Measurements from ENCODE around the gene VENTX. TPM values are rescaled to one million over a fixed set of nuclear protein-coding genes. Genes with fewer than 3 reads are reported as not detected.

VENTX gene, protein sequence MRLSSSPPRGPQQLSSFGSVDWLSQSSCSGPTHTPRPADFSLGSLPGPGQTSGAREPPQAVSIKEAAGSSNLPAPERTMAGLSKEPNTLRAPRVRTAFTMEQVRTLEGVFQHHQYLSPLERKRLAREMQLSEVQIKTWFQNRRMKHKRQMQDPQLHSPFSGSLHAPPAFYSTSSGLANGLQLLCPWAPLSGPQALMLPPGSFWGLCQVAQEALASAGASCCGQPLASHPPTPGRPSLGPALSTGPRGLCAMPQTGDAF
- polyA plus RNA-seq (2012; ENCODE audit: missing spikeins) = not detected

DNA sequence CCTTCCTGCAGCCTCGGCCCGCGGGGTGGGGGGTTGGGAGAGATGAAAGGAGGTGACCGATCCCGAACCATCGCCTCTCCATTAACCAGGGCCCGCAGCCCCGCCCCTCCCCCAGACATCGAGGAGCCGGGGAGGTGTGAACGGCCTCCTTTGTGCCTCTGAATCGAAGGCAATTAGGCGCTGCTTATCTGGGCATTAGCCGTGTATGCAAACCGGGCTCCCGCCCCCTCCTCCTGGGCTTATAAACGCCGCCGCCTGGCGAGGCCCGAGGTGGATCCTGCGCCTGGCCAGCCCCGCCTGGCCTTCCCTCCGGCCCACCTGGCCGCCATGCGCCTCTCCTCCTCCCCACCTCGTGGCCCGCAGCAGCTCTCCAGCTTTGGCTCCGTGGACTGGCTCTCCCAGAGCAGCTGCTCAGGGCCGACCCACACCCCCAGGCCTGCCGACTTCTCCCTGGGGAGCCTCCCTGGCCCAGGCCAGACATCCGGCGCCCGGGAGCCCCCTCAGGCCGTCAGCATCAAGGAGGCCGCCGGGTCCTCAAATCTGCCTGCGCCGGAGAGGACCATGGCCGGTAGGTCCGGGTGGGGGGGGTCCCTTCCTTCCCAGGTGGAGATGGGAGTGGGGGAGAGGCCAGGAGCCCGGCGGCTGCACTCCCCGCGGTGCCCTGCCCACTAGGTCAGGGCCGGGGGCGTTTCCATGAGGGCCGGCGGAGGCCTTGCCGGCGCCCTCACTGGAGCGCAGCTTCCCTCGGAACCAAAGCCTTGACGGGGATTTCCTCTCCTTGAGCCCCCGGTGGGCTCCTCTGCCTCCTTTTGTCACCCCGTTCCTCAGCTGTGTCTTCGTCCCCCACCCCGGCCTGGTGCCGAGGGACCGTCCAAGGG is at the start of gene VENTX:
Gene VENTX (plus strand): TSS at position 268 of the 878 bp plus-strand sequence. CDS start 60 bp downstream, at position 328.
- no peak for FAIRE-seq
- no peak for TF ChIP-seq TAF1 (IDR thresholded peaks at IDR 0.05; ENCODE audit: borderline replicate concordance, low read depth, low read length)
- no peak for TF ChIP-seq POLR2AphosphoS5 (IDR thresholded peaks at IDR 0.05; ENCODE audit: low read depth, low read length)
- no peak for TF ChIP-seq POLR2A (IDR thresholded peaks at IDR 0.05; ENCODE audit: low read depth, low read length)

DNA sequence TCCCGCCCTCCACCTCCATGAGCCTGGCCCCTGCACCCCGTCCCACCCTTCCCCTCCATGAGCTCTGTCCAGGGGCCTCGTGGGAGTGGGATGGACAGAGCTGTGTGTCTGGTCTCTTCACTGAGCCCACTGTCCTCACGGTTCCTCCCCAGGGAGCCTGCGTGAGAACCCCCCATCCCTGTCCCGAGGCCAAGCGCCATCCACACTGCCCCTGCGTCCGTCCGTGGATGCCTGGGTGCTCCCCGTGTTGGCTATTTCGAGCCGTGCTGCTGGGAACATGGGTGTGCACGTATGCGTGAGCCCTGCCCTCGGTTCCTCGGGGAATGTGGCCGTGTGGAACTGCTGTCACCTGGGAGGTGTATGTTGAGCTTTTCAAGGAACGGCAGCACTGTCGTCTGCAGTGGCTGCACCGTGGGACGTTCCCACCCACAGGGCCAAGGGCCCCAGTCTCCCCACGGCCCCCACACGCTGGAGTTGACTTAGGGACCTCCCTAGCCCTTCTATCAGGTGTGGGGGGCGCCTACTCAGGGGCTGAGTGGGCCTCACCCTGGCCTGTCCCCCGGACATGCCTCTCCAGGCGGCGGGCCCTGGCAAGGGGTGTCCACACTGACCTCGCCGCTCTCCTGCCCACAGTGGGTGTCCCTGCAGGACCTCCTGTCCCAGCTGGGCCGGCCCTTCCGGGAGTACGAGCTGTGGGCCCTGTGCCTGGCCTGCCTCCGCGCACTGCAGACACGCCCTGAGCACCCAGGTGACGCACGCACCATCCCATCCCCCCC is 49.6 kb upstream of the VENTX start:
- TF ChIP-seq POLR2A (IDR thresholded peaks at IDR 0.05; ENCODE audit: low read depth, low read length) = no peak
- FAIRE-seq (no peak), DNase-seq (ENCODE audit: insufficient read length) (no peak)

More for the DNA sequence above, at the start of gene VENTX:
- DNase-seq (ENCODE audit: insufficient read length) = no peak

DNA sequence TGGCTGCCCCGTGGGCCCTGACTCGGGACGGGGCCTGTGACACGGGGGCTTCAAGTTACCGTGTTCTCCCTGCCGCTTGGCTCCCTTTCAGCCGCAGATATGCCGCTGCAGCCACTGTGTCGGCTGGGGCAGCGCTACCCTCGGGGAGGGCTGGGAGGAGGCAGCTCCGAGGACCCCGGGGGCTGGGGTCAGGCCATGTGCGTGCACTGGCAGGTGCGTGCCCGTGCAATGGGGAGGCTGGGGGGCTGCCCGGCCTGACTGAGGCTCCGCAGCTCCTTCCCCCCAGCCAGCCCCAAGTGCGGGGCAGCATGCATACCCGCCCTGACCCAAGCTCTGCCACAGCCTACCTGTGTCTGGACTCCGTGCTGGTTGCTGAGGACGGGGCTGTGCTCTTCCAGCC is 48.4 kb upstream of the VENTX start:
- DNase-seq (ENCODE audit: insufficient read length) = no peak
- FAIRE-seq = no peak
- no peak for TF ChIP-seq POLR2AphosphoS5 (IDR thresholded peaks at IDR 0.05; ENCODE audit: low read depth, low read length)
- TF ChIP-seq POLR2A (IDR thresholded peaks at IDR 0.05; ENCODE audit: low read depth, low read length) = no peak
- no peak for TF ChIP-seq TAF1 (IDR thresholded peaks at IDR 0.05; ENCODE audit: borderline replicate concordance, low read depth, low read length)

DNA sequence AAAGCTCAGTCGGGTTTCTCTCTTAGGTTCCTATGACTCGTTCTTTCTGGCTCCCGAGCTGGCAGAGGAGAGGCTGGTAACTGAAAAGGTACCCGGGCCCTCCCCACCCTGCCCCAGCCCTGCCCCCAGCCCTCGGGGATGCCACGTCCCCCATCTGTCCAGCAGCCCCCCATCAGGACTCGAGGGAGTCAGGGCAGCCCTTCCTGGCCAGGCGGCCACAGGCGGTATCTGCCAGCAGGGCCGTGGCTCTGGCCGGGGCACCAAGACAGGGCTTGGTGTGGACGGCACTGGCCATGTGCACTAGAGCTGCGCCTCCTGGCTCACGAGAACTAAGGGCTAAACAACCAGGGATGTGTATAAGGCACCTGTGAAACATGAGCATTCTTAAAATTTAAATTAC is 47.9 kb upstream of the VENTX start:
- FAIRE-seq (no peak), DNase-seq (ENCODE audit: insufficient read length) (no peak)
- no peak for TF ChIP-seq TAF1 (IDR thresholded peaks at IDR 0.05; ENCODE audit: borderline replicate concordance, low read depth, low read length)

DNA sequence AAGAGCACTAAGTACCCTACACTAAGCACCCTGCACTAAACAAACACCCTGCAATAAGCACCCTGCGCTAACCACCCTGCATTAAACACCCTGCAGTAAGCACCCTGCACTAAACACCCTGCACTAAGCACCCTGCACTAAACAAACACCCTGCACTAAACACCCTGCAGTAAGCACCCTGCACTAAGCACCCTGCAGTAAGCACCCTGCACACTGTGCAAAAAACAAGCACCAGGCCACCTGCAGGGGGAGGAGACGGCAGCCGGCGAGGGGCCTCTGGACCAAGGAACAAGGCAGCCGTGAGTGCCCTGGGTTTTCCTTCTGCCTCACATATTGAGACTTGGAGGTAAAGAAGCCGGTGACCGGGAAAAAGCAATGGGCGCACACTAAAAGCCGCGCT is 47.4 kb upstream of the VENTX start:
- FAIRE-seq (no peak), DNase-seq (ENCODE audit: insufficient read length) (no peak)
- TF ChIP-seq TAF1 (IDR thresholded peaks at IDR 0.05; ENCODE audit: borderline replicate concordance, low read depth, low read length) (no peak), POLR2A (IDR thresholded peaks at IDR 0.05; ENCODE audit: low read depth, low read length) (no peak), POLR2AphosphoS5 (IDR thresholded peaks at IDR 0.05; ENCODE audit: low read depth, low read length) (no peak)

DNA sequence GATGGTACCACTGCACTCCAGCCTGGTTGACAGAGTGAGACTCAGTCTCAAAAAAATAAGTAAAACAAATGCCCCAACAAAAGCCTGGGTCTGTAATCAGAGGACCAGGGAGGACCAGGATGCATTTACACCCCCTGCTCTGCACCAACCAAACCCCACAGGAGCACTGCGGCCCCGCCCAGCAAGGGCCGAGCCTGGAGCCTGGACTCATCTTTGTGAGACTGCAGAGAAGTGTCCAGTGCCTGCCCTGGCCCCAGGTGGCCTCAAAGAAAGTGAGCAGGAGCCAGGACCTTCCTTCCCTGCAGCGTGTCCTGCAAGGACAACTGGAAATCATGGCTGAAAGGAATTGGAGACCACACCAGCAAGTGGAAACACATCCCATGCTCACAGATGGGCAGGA is 46.0 kb upstream of the VENTX start:
- FAIRE-seq = no peak
- DNase-seq (ENCODE audit: insufficient read length) = no peak
- TF ChIP-seq POLR2A (IDR thresholded peaks at IDR 0.05; ENCODE audit: low read depth, low read length) (no peak), POLR2AphosphoS5 (IDR thresholded peaks at IDR 0.05; ENCODE audit: low read depth, low read length) (no peak), TAF1 (IDR thresholded peaks at IDR 0.05; ENCODE audit: borderline replicate concordance, low read depth, low read length) (no peak)

DNA sequence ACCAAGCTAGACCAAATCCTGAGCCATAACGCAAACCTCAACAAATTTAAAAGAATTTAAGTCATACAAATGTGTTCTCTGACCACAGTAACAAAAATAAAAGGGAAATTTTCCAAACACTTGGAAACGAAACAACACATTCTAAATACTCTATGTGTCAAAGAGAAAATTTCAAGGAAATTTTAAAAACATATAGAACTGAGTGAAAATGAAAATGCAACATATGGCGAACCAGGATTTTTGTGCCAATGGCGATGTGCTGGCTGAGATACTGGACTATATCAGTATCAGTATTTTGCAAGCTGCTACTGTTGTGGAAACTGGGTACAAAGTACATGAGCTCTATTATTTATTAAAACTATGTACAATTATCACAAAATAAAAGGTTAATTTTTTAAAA is 43.5 kb upstream of the VENTX start:
- TF ChIP-seq TAF1 (IDR thresholded peaks at IDR 0.05; ENCODE audit: borderline replicate concordance, low read depth, low read length) (no peak), POLR2A (IDR thresholded peaks at IDR 0.05; ENCODE audit: low read depth, low read length) (no peak), POLR2AphosphoS5 (IDR thresholded peaks at IDR 0.05; ENCODE audit: low read depth, low read length) (no peak)
- DNase-seq (ENCODE audit: insufficient read length) = no peak
- FAIRE-seq = no peak

DNA sequence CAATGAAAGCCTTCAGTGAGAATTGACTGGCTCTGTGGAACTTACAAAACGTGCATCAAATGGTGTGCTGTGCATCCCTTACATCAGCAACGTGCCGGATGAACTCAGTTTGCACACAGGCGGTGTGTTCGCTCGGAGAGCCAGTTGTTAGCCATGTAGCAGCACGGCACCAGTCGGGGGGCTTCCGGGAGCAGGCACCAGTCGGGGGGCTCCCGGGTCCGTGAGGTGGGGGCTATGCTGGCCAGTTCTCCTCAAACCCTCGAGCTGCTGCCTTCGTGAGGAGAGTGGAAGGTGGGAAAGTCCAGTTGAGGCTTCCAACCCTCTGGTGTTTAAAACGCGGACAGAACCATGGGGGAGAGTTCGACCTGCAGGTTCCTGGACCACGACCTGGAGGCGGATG is 42.6 kb upstream of the VENTX start:
- DNase-seq (ENCODE audit: insufficient read length) (no peak), FAIRE-seq (no peak)
- TF ChIP-seq TAF1 (IDR thresholded peaks at IDR 0.05; ENCODE audit: borderline replicate concordance, low read depth, low read length) (no peak), POLR2AphosphoS5 (IDR thresholded peaks at IDR 0.05; ENCODE audit: low read depth, low read length) (no peak), POLR2A (IDR thresholded peaks at IDR 0.05; ENCODE audit: low read depth, low read length) (no peak)

DNA sequence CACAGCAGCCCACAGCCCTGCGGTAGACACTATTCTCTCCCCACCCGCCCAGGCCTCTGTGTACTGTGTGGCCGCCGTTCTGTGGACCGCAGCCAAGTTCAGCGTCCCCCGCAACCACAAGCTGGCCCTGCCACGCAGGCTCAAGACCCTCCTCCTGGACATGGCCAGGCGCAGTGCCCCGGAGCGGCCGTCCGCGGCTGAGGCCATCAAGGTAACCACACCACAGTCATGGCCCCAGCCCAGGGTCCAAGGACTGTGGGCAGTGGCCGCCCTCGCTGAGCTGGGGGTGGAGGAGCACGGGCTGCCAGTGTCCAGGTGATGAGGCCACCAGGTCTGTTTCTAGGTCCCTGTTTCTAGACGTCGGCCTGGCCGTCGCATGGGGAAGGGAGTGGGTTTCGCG is 42.0 kb upstream of the VENTX start:
- DNase-seq (ENCODE audit: insufficient read length) = no peak
- no peak for FAIRE-seq
- TF ChIP-seq TAF1 (IDR thresholded peaks at IDR 0.05; ENCODE audit: borderline replicate concordance, low read depth, low read length) (no peak), POLR2A (IDR thresholded peaks at IDR 0.05; ENCODE audit: low read depth, low read length) (no peak), POLR2AphosphoS5 (IDR thresholded peaks at IDR 0.05; ENCODE audit: low read depth, low read length) (no peak)

DNA sequence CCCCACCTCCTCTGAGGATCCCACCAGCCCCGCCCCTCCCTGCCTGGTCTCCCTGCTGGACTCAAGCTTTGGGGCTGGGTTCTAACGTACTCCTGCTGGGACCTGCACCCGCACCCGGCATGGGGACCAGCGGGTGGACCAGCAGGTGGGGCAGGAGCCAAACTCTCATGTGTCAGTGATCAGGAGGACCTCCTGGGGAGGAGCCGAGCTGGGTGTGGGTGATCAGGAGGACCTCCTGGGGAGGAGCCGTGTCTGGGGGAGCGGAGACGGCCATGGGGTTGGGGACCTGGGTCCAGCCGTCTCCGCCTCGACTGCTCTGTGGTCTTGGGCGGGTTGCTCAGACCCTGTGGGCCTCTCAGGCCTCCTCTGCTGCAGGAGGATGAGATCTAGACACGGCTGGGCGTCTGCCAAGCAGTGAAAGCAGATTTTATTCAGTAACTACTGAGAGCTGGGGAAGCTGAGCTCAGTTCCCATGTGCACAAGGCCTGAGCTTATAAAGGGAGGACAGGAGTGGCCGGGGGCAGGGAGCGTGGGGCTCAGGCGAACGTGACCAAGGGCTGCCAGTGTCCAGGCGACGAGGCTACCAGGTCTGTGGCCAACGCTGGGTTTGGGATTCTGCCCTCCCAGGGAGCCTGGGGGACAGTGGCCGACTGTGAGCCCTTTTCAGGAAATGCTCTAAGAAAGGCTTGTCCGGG is 41.3 kb upstream of the VENTX start:
- FAIRE-seq (no peak), DNase-seq (ENCODE audit: insufficient read length) (no peak)
- no peak for TF ChIP-seq TAF1 (IDR thresholded peaks at IDR 0.05; ENCODE audit: borderline replicate concordance, low read depth, low read length)
- TF ChIP-seq POLR2AphosphoS5 (IDR thresholded peaks at IDR 0.05; ENCODE audit: low read depth, low read length) = no peak
- no peak for TF ChIP-seq POLR2A (IDR thresholded peaks at IDR 0.05; ENCODE audit: low read depth, low read length)
